Thymus (tissue), 11 donors: ENCODE results near the gene CUX1. TPM values are rescaled to one million over a fixed set of nuclear protein-coding genes. Genes with fewer than 3 reads are reported as not detected.
"Not testable (repeated sequence)": the region's sequence is repeated elsewhere in the genome, so short reads cannot be mapped to it uniquely, and the experiment has no call there.

Experiments
- DNase-seq, 9 donors: peaks; one replicate each; pipeline ENCODE4 v3.0.0-alpha.2; 2013; ENCODE audit warnings: low spot score in 9 of 9, low read depth in 6 of 9, missing footprints in 1 of 9
- H3K27ac ChIP-seq, 2 donors: one replicate each; pipeline ENCODE4 v1.5.1; 2013; ENCODE audit warnings: control low read depth in 1 of 2, low read depth in 1 of 2, low read length in 1 of 2, mild to moderate bottlenecking in 1 of 2, moderate library complexity in 1 of 2
- H3K27me3 ChIP-seq, 2 donors: one replicate each; pipeline ENCODE4 v1.5.1; 2013; ENCODE audit warnings: low read length in 1 of 2; ENCODE audit not compliant: control insufficient read depth in 2 of 2, insufficient read depth in 1 of 2
- H3K36me3 ChIP-seq, 2 donors: one replicate each; pipeline ENCODE4 v1.5.1; 2013; ENCODE audit warnings: low read length in 1 of 2, mild to moderate bottlenecking in 1 of 2, moderate library complexity in 1 of 2; ENCODE audit not compliant: control insufficient read depth in 2 of 2, insufficient read depth in 2 of 2
- H3K4me1 ChIP-seq, 2 donors: one replicate each; pipeline ENCODE4 v1.5.1; 2013; ENCODE audit warnings: low read length in 2 of 2; ENCODE audit not compliant: control insufficient read depth in 2 of 2, insufficient read depth in 2 of 2
- H3K4me3 ChIP-seq, 2 donors: one replicate each; pipeline ENCODE4 v1.5.1; 2013; ENCODE audit warnings: low read length in 2 of 2, control low read depth in 1 of 2, mild to moderate bottlenecking in 1 of 2
- H3K9me3 ChIP-seq, 2 donors: one replicate each; pipeline ENCODE4 v1.5.1; 2013; ENCODE audit warnings: low read length in 1 of 2, mild to moderate bottlenecking in 1 of 2; ENCODE audit not compliant: control insufficient read depth in 2 of 2, insufficient read depth in 1 of 2
- WGBS: extraction: QIAGEN DNeasy Blood & Tissue Kit; methylation state at CpG from one replicate; pipeline ENCODE4 v1.1.7; 2013; 5-methylcytosine and 5-hydroxymethylcytosine counted together
- polyA plus RNA-seq: library from polyadenylated mRNA; stranded (reverse); fragments of 200-250 nt; gene quantifications from one replicate; pipeline ENCODE4 v1.2.3, GENCODE V29; 2013
- total RNA-seq: library from RNA; stranded (reverse); fragments of 120-200 nt; gene quantifications from one replicate; pipeline ENCODE4 v1.2.4, GENCODE V29; 2013
- donor health status: healthy.

CUX1 gene
- total and polyA plus RNA-seq, 2 donors, result 27.8 to 35.0 TPM

GRCh38 chr7:101929256-101929655 is 111.8 kb downstream of the CUX1 start:
- Histone ChIP-seq H3K4me1 (no peaks in the 10 kb centered on the region), H3K36me3 (peaks cover 0 to 11% of the 10 kb centered on the region in 2 donors), H3K4me3 (no peak overlapping the region), H3K27me3 (no peaks in the 10 kb centered on the region), H3K9me3 (no peaks in the 10 kb centered on the region), H3K27ac (no peak overlapping the region)
- WGBS, result 98% methylated on average over 4 of the region's 4 CpGs
- no peak for DNase-seq

GRCh38 chr7:101929911-101930310 is 112.5 kb downstream of the CUX1 start:
- H3K27ac ChIP-seq, H3K4me1 ChIP-seq, H3K27me3 ChIP-seq, H3K4me3 ChIP-seq, H3K9me3 ChIP-seq, DNase-seq: not testable (repeated sequence)
- H3K36me3 ChIP-seq, result peaks cover 0 to 11% of the 10 kb centered on the region in 2 donors
- WGBS, result 99% methylated on average over 6 of the region's 6 CpGs

- peaks cover 0 to 10% of the 10 kb centered on the region in 2 donors for H3K4me1 ChIP-seq
- H3K27ac ChIP-seq, result no peak overlapping the region
- no peak overlapping the region for H3K4me3 ChIP-seq
- H3K36me3 ChIP-seq, result peaks cover 3% of the 10 kb centered on the region in 2 donors
- H3K9me3 ChIP-seq, result no peaks in the 10 kb centered on the region
- no peaks in the 10 kb centered on the region for H3K27me3 ChIP-seq
- DNase-seq, result no peak
- 98% methylated on average over 14 of the region's 14 CpGs for WGBS
These were observed 114.7 kb downstream of the CUX1 start for GRCh38 chr7:101932083-101932482.

- 97% methylated on average over 4 of the region's 4 CpGs for WGBS
- DNase-seq, result no peak
- H3K27ac ChIP-seq, result no peak overlapping the region
- H3K4me3 ChIP-seq, result no peak overlapping the region
- peaks cover 0 to 10% of the 10 kb centered on the region in 2 donors for H3K4me1 ChIP-seq
- H3K36me3 ChIP-seq, result peaks cover 3% of the 10 kb centered on the region in 2 donors
- H3K9me3 ChIP-seq, result no peaks in the 10 kb centered on the region
- no peaks in the 10 kb centered on the region for H3K27me3 ChIP-seq
These were observed 115.6 kb downstream of the CUX1 start for GRCh38 chr7:101933028-101933427.

GRCh38 chr7:101933688-101934121 is 116.3 kb downstream of the CUX1 start:
- WGBS, result 79% methylated on average over 5 of the region's 5 CpGs
- H3K4me1 ChIP-seq, result peaks cover 0 to 10% of the 10 kb centered on the region in 2 donors
- no peak overlapping the region for H3K27ac ChIP-seq

GRCh38 chr7:101934618-101935017 is 117.2 kb downstream of the CUX1 start:
- WGBS, result 96% methylated on average over 11 of the region's 11 CpGs
- Histone ChIP-seq H3K27ac (no peak overlapping the region), H3K27me3 (no peaks in the 10 kb centered on the region), H3K36me3 (peaks cover 0 to 3% of the 10 kb centered on the region in 2 donors), H3K9me3 (no peaks in the 10 kb centered on the region), H3K4me1 (peaks cover 0 to 10% of the 10 kb centered on the region in 2 donors), H3K4me3 (no peak overlapping the region)
- DNase-seq, result no peak

More at GRCh38 chr7:101933688-101934121, 116.3 kb downstream of the CUX1 start:
- peak in 1 of 9 donors; percentile 37 for DNase-seq
- Histone ChIP-seq H3K27me3 (no peaks in the 10 kb centered on the region), H3K36me3 (peaks cover 3% of the 10 kb centered on the region in 2 donors), H3K4me3 (no peak overlapping the region), H3K9me3 (no peaks in the 10 kb centered on the region)

- Histone ChIP-seq H3K4me3 (no peak overlapping the region), H3K27ac (no peak overlapping the region), H3K36me3 (peaks cover 0 to 3% of the 10 kb centered on the region in 2 donors), H3K9me3 (no peaks in the 10 kb centered on the region), H3K4me1 (peaks cover 2 to 16% of the 10 kb centered on the region in 2 donors), H3K27me3 (no peaks in the 10 kb centered on the region)
- DNase-seq, result no peak
- WGBS, result 94% methylated on average over 14 of the region's 14 CpGs
These were observed 118.2 kb downstream of the CUX1 start for GRCh38 chr7:101935521-101936141.

GRCh38 chr7:101936223-101936610 is 118.8 kb downstream of the CUX1 start:
- peaks cover 8 to 22% of the 10 kb centered on the region in 2 donors for H3K4me1 ChIP-seq
- H3K36me3 ChIP-seq, result peaks cover 0 to 3% of the 10 kb centered on the region in 2 donors
- no peaks in the 10 kb centered on the region for H3K27me3 ChIP-seq
- no peaks in the 10 kb centered on the region for H3K9me3 ChIP-seq
- H3K4me3 ChIP-seq, result no peak overlapping the region
- no peak for DNase-seq
- WGBS, result 93% methylated on average over 13 of the region's 13 CpGs
- H3K27ac ChIP-seq, result peak overlapping the region; percentile 13 to 57

GRCh38 chr7:101936611-101937231 is 119.3 kb downstream of the CUX1 start:
- peaks cover 11 to 27% of the 10 kb centered on the region in 2 donors for H3K4me1 ChIP-seq
- H3K27ac ChIP-seq, result peak overlapping the region; percentile 13 to 57
- no peak overlapping the region for H3K4me3 ChIP-seq
- H3K9me3 ChIP-seq, result no peaks in the 10 kb centered on the region
- WGBS, result 94% methylated on average over 19 of the region's 19 CpGs
- DNase-seq, result no peak
- no peaks in the 10 kb centered on the region for H3K27me3 ChIP-seq
- H3K36me3 ChIP-seq, result peaks cover 0 to 3% of the 10 kb centered on the region in 2 donors
